COLO668 (cell line): Measurements from ENCODE around the gene NF1.
"Not testable (repeated sequence)": the region's sequence is repeated elsewhere in the genome, so short reads cannot be mapped to it uniquely, and the experiment has no call there.

Experiments
- DNase-seq: peaks from one replicate; lab custom pipeline; 2025; ENCODE audit not compliant: unreplicated experiment; lab: John Stamatoyannopoulos, UW

NF1 gene

GRCh38 chr17:31074772-31075555 is 19.8 kb upstream of the NF1 start:
- DNase-seq, result no peak

- DNase-seq, result no peak
Measured at GRCh38 chr17:31078290-31078689, 16.5 kb upstream of the NF1 start.

- no peak for DNase-seq
Measured at GRCh38 chr17:31079731-31080130, 15.0 kb upstream of the NF1 start.

GRCh38 chr17:31085563-31085962 is 9.2 kb upstream of the NF1 start:
- no peak for DNase-seq

- no peak for DNase-seq
Measured at GRCh38 chr17:31089471-31089870, 5.3 kb upstream of the NF1 start.

- not testable (repeated sequence) for DNase-seq
Measured at GRCh38 chr17:31090650-31091049, 4.1 kb upstream of the NF1 start.

GRCh38 chr17:31092475-31093064 is 2.2 kb upstream of the NF1 start:
- no peak for DNase-seq

- peak; percentile 12 for DNase-seq
Measured at GRCh38 chr17:31093866-31094599, 744 bp upstream of the NF1 start.

GRCh38 chr17:31095236-31096105 is 694 bp downstream of the NF1 start:
- DNase-seq, result peak; percentile 33

GRCh38 chr17:31096106-31096436 is 1.3 kb downstream of the NF1 start:
- no peak for DNase-seq

GRCh38 chr17:31099016-31099415 is 4.2 kb downstream of the NF1 start:
- no peak for DNase-seq

- DNase-seq, result no peak
Measured at GRCh38 chr17:31100840-31101459, 6.2 kb downstream of the NF1 start.

- DNase-seq, result no peak
Measured at GRCh38 chr17:31101943-31102342, 7.2 kb downstream of the NF1 start.

GRCh38 chr17:31105991-31106390 is 11.2 kb downstream of the NF1 start:
- no peak for DNase-seq

- no peak for DNase-seq
Measured at GRCh38 chr17:31111183-31111582, 16.4 kb downstream of the NF1 start.

GRCh38 chr17:31112001-31112661 is 17.4 kb downstream of the NF1 start:
- no peak for DNase-seq

GRCh38 chr17:31113368-31113767 is 18.6 kb downstream of the NF1 start:
- not testable (repeated sequence) for DNase-seq

GRCh38 chr17:31113939-31114338 is 19.2 kb downstream of the NF1 start:
- DNase-seq, result no peak

GRCh38 chr17:31114956-31115555 is 20.3 kb downstream of the NF1 start:
- DNase-seq, result no peak

- no peak for DNase-seq
Measured at GRCh38 chr17:31116167-31116566, 21.4 kb downstream of the NF1 start.
